Stimulated activated CD4-positive, alpha-beta T cell treated with anti-CD3 and anti-CD28 coated beads, Interleukin-15, amount 100 ng/mL, for 24 hours (primary cell): Measurements from ENCODE around the gene CTSK.
"Not testable (repeated sequence)": the region's sequence is repeated elsewhere in the genome, so short reads cannot be mapped to it uniquely, and the experiment has no call there.

Experiments
- DNase-seq: peaks from one replicate; pipeline ENCODE4 v3.0.0-alpha.2; 2020

CTSK gene

GRCh38 chr1:150804671-150805070 lies 3.4 kb downstream of the CTSK start:
- DNase-seq = no peak

GRCh38 chr1:150799089-150799488 lies 9.0 kb downstream of the CTSK start:
- DNase-seq = no peak

DNA sequence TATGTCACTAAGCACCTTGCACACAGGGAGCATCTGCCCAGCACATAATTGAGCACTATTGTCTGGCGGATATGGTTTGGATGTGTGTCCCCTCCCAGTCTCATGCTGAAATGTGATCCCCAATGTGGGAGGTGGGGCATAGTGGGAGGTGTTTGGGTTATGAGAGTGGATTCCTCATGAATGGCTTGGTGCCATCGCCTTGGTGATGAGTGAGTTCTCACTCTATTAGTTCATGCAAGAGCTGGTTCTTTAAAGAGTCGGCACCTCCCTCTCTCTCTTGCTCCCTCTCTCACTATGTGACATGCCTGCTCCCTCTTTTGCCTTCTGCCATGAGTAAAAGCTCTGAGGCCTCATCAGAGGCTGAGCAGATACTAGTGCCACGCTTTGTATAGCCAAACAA lies 9.5 kb downstream of the CTSK start:
- DNase-seq = no peak

DNA sequence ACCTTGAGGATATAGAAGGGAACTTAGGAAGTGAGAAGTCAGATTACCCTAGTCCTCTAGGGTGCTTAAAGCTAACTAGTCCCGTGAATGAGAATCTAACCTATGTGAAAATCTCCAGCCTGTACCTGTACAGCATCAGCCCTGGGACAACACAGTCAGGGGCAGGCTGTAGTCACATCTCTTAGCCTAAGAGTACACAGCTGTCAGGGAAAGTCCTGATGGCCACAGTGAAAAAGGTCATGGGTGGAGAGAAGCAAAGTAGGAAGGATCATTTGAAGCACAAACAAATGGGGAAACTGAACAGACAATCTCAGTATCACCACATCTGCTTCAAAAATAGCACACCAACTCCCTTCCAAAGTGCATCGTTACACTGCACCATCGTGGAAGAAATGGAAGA lies 11.7 kb downstream of the CTSK start:
- no peak for DNase-seq

- not testable (repeated sequence) for DNase-seq
These were observed 14.3 kb downstream of the CTSK start for GRCh38 chr1:150793778-150794177.

DNA sequence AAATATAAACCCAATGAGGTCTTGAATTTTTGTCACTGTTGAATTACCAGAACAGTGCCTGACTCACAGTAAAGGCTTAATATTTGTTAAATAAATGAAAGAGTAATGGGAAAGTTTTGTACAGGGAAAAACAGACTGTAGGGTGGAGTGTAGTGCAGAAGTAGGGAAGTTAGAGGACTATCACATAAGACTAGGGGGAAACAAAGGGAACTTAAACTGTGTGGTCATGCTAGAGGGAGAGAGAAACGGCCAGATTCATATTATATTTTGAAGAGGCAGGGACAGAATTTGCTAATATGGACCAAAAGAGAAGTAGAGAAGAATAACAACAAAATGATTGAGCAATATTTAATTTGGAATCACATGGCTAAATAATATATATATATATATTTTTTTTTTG lies 14.8 kb downstream of the CTSK start:
- no peak for DNase-seq

DNA sequence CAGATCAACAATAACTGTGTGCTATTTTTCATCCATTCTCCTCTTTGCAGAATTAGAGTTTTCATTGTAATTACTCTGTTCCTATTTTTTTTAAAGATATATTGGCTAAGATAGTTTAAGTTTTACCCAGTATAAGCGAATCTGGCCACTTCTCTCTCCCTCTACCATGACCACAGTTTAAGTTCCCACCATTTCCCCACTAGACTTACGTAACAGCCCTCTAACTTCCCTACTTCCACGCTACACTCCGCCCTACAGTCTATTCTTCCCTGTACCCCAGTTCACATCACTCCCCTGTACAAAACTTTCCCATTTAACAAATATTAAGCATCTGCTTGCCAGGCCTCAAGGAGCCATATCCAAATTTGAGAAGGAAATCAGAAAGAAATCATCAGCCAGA lies 16.5 kb downstream of the CTSK start:
- no peak for DNase-seq

GRCh38 chr1:150789396-150789795 lies 18.7 kb downstream of the CTSK start:
- DNase-seq = no peak

GRCh38 chr1:150788946-150789345 lies 19.1 kb downstream of the CTSK start:
- DNase-seq = no peak

GRCh38 chr1:150787455-150787854 lies 20.6 kb downstream of the CTSK start:
- no peak for DNase-seq

DNA sequence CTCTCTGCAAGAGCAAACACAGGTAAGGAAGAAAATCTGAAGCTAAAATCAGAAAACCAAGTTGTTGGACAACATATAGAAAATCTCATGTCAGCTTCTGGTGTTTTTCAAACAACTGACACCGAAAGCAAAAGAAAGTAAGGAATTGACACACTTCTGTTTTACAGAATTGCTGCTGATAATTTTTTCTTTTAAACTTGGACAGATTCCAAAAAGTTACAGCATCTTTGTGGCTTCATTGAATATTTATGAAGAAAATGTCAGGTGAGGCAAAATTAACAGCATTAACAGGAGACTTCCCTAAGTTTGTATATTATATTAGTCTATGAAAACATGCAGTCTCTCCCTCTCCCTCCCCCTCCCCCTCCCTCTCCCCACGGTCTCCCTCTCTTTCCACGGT lies 27.6 kb downstream of the CTSK start:
- DNase-seq = no peak

DNA sequence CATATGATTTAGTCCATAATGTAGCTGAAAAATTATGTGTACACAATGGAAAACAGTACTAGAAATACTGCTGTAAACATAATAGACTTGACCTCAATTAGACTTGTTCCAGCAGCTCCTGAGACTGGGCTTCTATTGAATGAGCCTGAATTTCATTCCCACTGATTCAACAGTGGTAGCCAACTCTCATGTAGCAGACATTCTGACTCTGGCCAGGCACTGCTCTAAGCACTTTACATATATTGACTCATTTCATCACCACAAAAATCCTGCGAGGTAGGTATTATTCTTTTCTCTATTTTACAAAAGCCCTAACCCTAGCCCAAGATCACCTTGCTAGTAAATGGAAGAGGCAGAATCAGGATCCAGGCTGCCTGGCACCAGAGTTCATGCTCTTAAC lies 29.7 kb downstream of the CTSK start:
- DNase-seq = no peak

- no peak for DNase-seq
These were observed 30.5 kb downstream of the CTSK start for GRCh38 chr1:150777544-150777943.

GRCh38 chr1:150775931-150776505 lies 32.0 kb downstream of the CTSK start:
- DNase-seq = not testable (repeated sequence)

DNA sequence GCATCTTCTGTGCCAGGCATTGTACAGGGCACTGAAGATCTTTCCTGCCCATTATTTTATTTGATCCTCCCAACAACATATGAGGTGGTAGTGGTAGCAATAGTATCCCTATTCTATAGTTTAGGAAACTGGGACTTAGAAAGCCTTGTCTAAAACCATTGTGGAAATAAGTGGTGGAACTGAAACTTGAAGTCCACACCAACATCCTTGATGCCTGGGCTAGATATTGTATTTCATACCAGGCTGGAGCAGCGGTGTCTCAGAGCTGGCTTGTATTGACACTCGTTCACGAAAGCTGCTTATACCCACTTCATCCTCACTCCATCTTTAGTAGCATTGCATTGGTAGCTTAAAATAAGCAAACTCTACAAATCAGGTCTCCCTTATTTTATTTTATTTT lies 32.8 kb downstream of the CTSK start:
- no peak for DNase-seq

- DNase-seq = no peak
These were observed 35.7 kb downstream of the CTSK start for GRCh38 chr1:150772326-150772725.

DNA sequence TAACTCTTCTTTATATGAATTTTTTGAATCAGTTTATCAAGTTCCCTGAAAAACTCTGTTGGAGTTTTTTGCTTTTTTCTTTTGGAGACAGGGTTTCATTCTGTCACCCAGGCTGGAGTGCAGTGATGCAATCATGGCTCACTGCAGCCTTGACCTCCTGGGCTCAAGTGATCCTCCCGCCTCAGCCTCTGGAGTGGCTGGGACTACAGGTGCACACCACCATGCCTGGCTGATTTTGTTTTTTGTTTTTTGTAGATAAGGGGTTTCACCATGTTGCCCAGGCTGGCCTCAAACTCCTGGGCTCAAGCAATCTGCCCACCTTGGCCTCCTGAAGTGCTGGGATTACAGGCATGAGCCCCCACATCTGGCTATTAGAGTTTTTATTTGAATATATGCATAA lies 40.4 kb downstream of the CTSK start:
- not testable (repeated sequence) for DNase-seq

DNA sequence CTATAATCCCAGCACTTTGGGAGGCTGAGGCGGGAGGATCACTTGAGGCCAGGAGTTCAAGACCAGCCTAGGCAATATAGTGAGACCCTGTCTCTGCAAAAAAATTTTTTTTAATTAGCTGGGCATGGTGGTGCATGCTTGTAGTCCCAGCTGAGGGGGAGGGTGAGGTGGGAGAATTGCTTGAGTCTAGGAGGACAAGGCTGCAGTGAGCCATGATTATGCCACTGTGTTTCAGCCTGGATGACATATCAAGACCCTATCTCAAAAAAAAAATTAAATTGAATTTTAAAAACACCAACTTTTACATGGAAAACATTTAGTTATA lies 42.1 kb downstream of the CTSK start:
- DNase-seq = peak; percentile 5

DNA sequence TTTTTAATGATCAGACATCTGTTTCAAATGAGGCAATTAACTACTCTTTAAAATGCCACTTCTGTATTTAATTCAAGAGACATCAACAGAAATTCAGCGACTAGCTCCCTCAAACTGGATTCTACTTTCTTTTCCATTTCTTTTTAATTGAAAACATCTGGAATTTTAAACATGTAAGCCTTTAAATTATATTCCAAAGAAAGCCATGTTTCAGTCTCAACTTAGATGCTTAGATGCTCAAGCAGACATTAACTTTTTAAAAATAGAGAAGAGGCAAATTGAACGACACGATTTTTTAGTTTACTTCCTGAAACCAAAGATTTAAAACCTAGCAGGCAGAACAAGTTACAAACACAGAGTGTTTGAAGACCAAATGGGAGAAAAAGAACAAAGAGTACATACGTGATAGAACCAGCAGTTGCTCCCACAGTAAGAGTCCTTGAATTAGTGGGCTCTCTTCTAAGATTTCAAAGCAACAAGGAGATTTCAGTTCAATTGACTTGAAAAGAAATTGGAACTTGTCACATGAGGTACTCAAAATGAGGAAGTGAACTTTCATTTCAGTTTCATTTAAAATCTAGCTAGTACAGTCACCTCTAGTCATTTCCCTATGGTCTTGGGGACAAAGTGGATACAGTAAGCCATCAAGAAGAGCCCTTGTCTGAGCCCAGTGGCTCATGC lies 42.6 kb downstream of the CTSK start, which contains the start of gene CTSS:
Gene CTSS, minus strand, starts transcription at position 483 of the 681 bp plus-strand sequence. CDS start 1,015 bp downstream, outside the sequence.
- no peak for DNase-seq

- DNase-seq = no peak
These were observed 43.4 kb downstream of the CTSK start for GRCh38 chr1:150764617-150765101.

DNA sequence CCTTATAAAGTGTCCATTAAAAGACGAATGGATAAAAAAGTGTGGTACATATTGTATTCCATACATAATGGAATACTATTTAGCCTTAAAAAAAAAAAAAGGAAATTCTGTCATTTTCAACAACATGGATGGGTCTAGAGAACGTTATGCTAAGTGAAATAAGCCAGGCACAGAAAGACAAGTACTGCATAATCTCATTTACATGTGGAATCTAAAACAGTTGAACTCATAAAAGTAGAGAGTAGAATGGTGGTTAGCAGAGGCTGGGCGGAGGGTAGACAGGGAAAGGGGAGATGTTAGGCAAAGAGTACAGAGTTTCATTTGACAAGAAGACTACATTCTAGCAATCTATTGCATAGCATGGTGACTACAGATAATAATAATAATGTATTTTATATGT lies 45.0 kb downstream of the CTSK start:
- DNase-seq = no peak

GRCh38 chr1:150762552-150762951 lies 45.5 kb downstream of the CTSK start:
- DNase-seq = no peak

GRCh38 chr1:150761801-150762200 lies 46.3 kb downstream of the CTSK start:
- no peak for DNase-seq

- DNase-seq = no peak
These were observed 48.0 kb downstream of the CTSK start for GRCh38 chr1:150760013-150760412.

DNA sequence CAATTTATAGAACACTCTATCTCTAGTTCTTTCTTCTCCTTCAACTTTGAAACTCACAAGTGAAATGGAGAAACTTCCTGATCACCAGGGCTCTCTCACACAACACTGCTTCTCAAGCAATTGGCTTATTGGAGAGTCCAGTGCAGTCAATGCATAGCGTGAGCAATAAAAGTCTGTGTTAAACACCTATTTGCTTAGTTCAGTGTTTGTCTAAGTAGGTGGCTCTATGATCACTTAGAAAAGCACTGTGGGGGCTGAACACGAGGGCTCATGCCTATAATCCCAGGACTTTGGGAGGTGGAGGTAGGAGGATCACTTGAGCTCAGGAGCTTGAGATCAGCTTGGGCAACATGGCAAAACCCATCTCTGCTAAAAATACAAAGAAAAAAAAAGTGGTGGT lies 54.6 kb downstream of the CTSK start:
- DNase-seq = no peak
